Fibroblast of lung (primary cell): Measurements from ENCODE around the gene QSOX1. TPM values are rescaled to one million over a fixed set of nuclear protein-coding genes. Genes with fewer than 3 reads are reported as not detected.

Experiments used
- DNase-seq, 2 donors: peaks; one replicate each; pipeline versions ENCODE4 v3.0.0 to v3.0.0-alpha.2; 2010; ENCODE audit warnings: low read depth in 2 of 2
- H2AFZ ChIP-seq: 2 replicates; pipeline ENCODE4 v1.5.1; 2012; ENCODE audit warnings: low read length, control low read depth, inconsistent platforms
- H3K27ac ChIP-seq: 2 replicates; pipeline ENCODE4 v1.5.1; 2011; ENCODE audit warnings: low read length, control low read depth; ENCODE audit not compliant: insufficient read depth
- H3K27me3 ChIP-seq: 2 replicates; pipeline ENCODE4 v1.5.1; 2011; ENCODE audit warnings: mild to moderate bottlenecking, low read length; ENCODE audit not compliant: control insufficient read depth, insufficient read depth
- H3K36me3 ChIP-seq: 2 replicates; pipeline ENCODE4 v1.5.1; 2011; ENCODE audit warnings: low read length; ENCODE audit not compliant: control insufficient read depth, insufficient read depth
- H3K4me1 ChIP-seq: 2 replicates; pipeline ENCODE4 v1.5.1; 2011; ENCODE audit warnings: low read length; ENCODE audit not compliant: control insufficient read depth, insufficient read depth; ENCODE audit errors: extremely low read depth
- H3K4me2 ChIP-seq: 2 replicates; pipeline ENCODE4 v1.5.1; 2011; ENCODE audit warnings: low read length, control low read depth; ENCODE audit not compliant: insufficient read depth; ENCODE audit errors: extremely low read depth
- H3K4me3 ChIP-seq, 4 experiments: fragments of 200-600 bp in 1 of 4; sonication (generic) in 1 of 4; replicated peaks in 1 of 4; 2 replicates each; pipeline ENCODE4 v1.5.1; 2011 to 2016; ENCODE audit warnings: low read length in 4 of 4, low read depth in 3 of 4, mild to moderate bottlenecking in 3 of 4, control low read depth in 2 of 4, inconsistent platforms in 1 of 4, mixed read lengths in 1 of 4; ENCODE audit not compliant: insufficient read depth in 1 of 4; ENCODE audit errors: control extremely low read depth in 1 of 4
- H3K79me2 ChIP-seq: 2 replicates; pipeline ENCODE4 v1.5.1; 2012; ENCODE audit warnings: mild to moderate bottlenecking, low read length, inconsistent platforms; ENCODE audit not compliant: control insufficient read depth, insufficient read depth
- H3K9ac ChIP-seq: 2 replicates; pipeline ENCODE4 v1.5.1; 2011; ENCODE audit warnings: mild to moderate bottlenecking, low read length, control low read depth; ENCODE audit not compliant: insufficient read depth
- H3K9me3 ChIP-seq: 2 replicates; pipeline ENCODE4 v1.5.1; 2012; ENCODE audit warnings: low read depth, low read length; ENCODE audit not compliant: control insufficient read depth, insufficient read depth
- H4K20me1 ChIP-seq: 2 replicates; pipeline ENCODE4 v1.5.1; 2011; ENCODE audit warnings: low read length; ENCODE audit not compliant: control insufficient read depth, insufficient read depth; ENCODE audit errors: extremely low read depth
- CTCF ChIP-seq, 2 donors: IDR thresholded peaks in 1 of 2; conservative IDR thresholded peaks in 1 of 2; 1 replicate in 1 of 2; 2 replicates in 1 of 2; pipeline ENCODE4 v1.5.1; 2011 to 2012; ENCODE audit warnings: low read length in 2 of 2, control low read depth in 1 of 2, inconsistent platforms in 1 of 2, low read depth in 1 of 2, mild to moderate bottlenecking in 1 of 2
- EZH2 ChIP-seq: IDR thresholded peaks from 2 replicates; pipeline ENCODE4 v1.5.1; 2012; ENCODE audit warnings: low read length, control low read depth, mild to moderate bottlenecking; ENCODE audit errors: missing control alignments
- polyA plus RNA-seq, 2 donors: library from polyadenylated mRNA; depleted of rRNA in 1 of 2; stranded (reverse) in 1 of 2; unstranded in 1 of 2; fragments of >200 nt; gene quantifications; 2 replicates each; pipeline ENCODE4 v1.2.1, GENCODE V29; 2011 to 2012; ENCODE audit warnings: missing spikeins in 1 of 2
- total RNA-seq: library from RNA; depleted of rRNA; stranded (reverse); fragments of >200 nt; gene quantifications from 2 replicates; pipeline ENCODE4 v1.2.1, GENCODE V29; 2014

QSOX1 gene
- total and polyA plus RNA-seq, 2 donors (not counting 1 experiment from before 2014, with no cell fraction given): 799 to 1,312 TPM

DNA sequence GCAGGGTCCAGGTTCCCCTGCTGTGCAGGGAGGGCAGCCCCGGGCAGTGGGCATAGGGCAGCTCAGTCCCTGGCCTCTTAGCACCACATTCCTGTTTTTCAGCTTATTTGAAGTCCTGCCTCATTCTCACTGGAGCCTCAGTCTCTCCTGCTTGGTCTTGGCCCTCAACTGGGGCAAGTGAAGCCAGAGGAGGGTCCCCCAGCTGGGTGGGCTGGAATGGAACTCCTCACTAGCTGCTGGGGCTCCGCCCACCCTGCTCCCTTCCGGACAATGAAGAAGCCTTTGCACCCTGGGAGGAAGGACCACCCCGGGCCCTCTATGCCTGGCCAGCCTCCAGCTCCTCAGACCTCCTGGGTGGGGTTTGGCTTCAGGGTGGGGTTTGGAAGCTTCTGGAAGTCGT, 42.6 kb downstream of the QSOX1 start:
- H3K9me3 ChIP-seq: no peaks in the 10 kb centered on the region
- no peaks in the 10 kb centered on the region for H4K20me1 ChIP-seq
- no peaks in the 10 kb centered on the region for H3K4me1 ChIP-seq
- peaks cover 46% of the 10 kb centered on the region for H3K36me3 ChIP-seq
- H3K4me3 ChIP-seq: no peak overlapping the region
- no peak for DNase-seq
- TF ChIP-seq CTCF (conservative IDR thresholded peaks at IDR 0.05 in 1 of 2, IDR thresholded peaks at IDR 0.05 in 1 of 2; ENCODE audit: low read depth in 1 of 2, low read length in 2 of 2) (no peak), EZH2 (no peak)
- no peaks in the 10 kb centered on the region for H3K79me2 ChIP-seq
- no peak overlapping the region for H2AFZ ChIP-seq
- H3K9ac ChIP-seq: no peak overlapping the region
- no peak overlapping the region for H3K27ac ChIP-seq
- no peaks in the 10 kb centered on the region for H3K27me3 ChIP-seq
- no peak overlapping the region for H3K4me2 ChIP-seq

- peaks cover 41% of the 10 kb centered on the region for H3K36me3 ChIP-seq
- H2AFZ ChIP-seq: no peak overlapping the region
- no peak for TF ChIP-seq EZH2
- TF ChIP-seq CTCF (conservative IDR thresholded peaks at IDR 0.05 in 1 of 2, IDR thresholded peaks at IDR 0.05 in 1 of 2; ENCODE audit: low read depth in 1 of 2, low read length in 2 of 2): no peak
- no peak overlapping the region for H3K4me3 ChIP-seq
- H3K4me2 ChIP-seq: no peak overlapping the region
- no peaks in the 10 kb centered on the region for H4K20me1 ChIP-seq
- no peaks in the 10 kb centered on the region for H3K4me1 ChIP-seq
- DNase-seq: no peak
- H3K9ac ChIP-seq: no peak overlapping the region
- no peaks in the 10 kb centered on the region for H3K27me3 ChIP-seq
- no peaks in the 10 kb centered on the region for H3K79me2 ChIP-seq
- no peak overlapping the region for H3K27ac ChIP-seq
- no peaks in the 10 kb centered on the region for H3K9me3 ChIP-seq
Measured at GRCh38 chr1:180198196-180198595, 43.5 kb downstream of the QSOX1 start.

DNA sequence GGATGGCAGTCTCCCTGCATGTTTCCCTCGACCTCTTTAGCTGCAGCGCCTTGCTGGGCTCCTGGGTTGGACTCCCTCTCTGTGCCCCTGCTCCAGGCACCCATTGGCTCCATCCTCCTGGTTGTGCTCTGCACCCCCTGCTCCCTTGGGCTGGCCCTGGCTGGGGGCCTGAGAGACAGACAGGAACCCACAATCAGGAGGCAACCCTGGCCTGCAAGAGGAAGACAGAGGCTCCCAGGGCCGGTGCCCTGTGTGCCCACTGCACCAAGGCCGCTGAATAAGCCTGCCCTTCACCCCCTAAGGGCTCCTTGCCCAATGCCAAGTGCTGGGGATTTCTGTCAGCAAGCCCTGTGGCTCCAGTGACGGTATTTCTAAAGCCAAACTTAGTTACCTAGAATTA, 43.9 kb downstream of the QSOX1 start:
- Histone ChIP-seq H3K36me3 (peaks cover 39% of the 10 kb centered on the region), H3K9ac (no peak overlapping the region), H4K20me1 (no peaks in the 10 kb centered on the region), H3K79me2 (no peaks in the 10 kb centered on the region), H2AFZ (no peak overlapping the region), H3K4me3 (no peak overlapping the region), H3K4me2 (no peak overlapping the region), H3K4me1 (no peaks in the 10 kb centered on the region), H3K27me3 (no peaks in the 10 kb centered on the region), H3K27ac (no peak overlapping the region), H3K9me3 (no peaks in the 10 kb centered on the region)
- TF ChIP-seq CTCF (conservative IDR thresholded peaks at IDR 0.05 in 1 of 2, IDR thresholded peaks at IDR 0.05 in 1 of 2; ENCODE audit: low read depth in 1 of 2, low read length in 2 of 2): no peak
- no peak for TF ChIP-seq EZH2
- DNase-seq: no peak
